GM19397 (cell line): ENCODE results near the gene SLC34A1.
A peak's percentile ranks its signal among the peaks of the same experiment; 100 is the strongest.

Experiments
- ATAC-seq: cut with Tn5 transposase; IDR thresholded peaks from one replicate; pipeline ENCODE4 v1.9.1; 2021; ENCODE audit warnings: mild to moderate bottlenecking, moderate library complexity; ENCODE audit not compliant: unreplicated experiment

The SLC34A1 gene

GRCh38 chr5:177385720-177386119, 1.5 kb downstream of the SLC34A1 start:
- ATAC-seq: no peak

GRCh38 chr5:177386542-177386941, 2.3 kb downstream of the SLC34A1 start:
- ATAC-seq: no peak

DNA sequence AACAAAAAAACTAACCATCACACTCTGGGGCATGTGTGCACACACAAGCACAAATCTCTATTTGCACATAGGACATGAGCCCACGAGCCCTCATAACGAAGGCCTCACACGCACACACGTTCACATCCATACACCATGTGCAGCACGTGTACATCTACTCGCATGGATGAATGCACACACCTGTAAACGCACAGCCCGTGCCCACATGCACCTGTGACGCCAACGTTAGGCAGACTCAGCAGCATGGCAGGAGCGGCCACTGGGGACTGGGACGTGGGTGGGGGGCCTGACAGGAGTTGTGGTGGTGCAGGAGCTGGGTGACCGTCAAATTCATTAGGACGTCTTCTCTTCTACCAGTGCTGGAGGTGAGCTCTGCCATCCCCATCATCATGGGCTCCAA, 3.2 kb downstream of the SLC34A1 start:
- ATAC-seq: no peak

DNA sequence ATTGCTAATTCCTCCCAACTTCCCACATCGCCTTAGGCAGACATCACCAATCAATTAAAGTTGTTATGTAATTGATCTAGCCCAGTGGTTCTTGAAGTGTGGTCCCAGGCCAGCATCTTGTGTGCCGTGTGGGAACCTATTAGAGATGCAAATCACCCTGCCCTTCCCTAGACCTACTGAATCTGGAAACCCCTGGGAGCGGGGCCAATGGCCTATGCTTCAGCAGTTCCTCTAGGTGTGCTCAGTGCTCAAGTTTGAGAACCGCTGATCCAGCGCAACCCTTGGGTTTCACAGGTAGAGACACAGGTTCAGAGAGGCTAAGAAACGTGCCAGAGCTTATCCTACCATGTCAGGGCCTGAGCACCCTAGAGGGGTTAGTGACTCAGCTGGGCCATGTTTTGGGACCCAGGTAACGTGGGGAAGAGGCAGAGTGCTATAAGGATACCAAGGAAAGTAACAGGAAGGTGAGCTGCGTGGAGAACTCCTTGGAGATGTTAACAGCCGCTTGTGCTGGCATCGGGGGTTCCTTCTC, 4.4 kb downstream of the SLC34A1 start:
- ATAC-seq: no peak

DNA sequence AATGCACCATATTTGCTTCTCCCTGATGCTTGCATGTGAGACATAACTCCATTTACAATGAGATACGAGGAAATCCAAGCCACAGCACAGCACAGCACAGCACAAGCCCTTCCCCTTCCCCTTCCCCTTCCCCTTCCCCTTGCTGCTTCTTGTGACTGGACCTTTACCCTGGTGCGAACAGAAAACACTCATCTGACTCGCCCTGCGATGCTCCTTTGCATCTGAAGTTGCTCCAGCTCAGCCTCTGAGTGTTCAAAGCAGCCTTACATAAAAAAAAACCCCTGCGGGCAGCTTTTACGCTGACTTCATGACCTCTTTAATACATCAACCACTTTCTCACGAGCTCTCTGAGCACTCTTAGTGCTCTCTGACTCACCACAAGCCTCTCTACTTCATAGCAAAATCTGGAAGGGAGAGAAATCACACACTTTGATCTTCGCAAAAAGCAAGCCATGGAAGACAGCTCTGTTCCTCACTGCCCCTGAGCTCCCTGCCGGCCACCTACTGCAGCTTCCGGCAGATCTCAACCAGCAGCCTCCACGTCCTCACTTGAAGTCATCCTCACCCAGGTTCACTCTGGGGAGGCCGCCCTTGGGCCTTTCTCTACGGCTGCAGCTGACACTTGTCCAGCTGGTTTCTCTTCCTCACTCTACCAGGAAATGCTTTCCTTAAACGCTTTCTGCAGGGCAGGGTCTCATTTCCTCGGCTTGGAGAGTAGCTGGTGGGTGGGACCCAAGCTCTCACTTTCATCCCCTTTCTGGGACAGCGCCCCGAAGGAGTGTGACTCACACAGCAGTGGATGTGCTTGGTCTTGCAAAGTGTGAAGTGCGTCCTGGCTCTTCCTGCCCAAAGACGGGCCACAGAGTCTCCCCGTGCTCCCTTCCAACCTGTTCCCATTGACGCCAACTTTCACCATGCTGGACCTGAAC, 5.3 kb downstream of the SLC34A1 start:
- ATAC-seq: no peak

DNA sequence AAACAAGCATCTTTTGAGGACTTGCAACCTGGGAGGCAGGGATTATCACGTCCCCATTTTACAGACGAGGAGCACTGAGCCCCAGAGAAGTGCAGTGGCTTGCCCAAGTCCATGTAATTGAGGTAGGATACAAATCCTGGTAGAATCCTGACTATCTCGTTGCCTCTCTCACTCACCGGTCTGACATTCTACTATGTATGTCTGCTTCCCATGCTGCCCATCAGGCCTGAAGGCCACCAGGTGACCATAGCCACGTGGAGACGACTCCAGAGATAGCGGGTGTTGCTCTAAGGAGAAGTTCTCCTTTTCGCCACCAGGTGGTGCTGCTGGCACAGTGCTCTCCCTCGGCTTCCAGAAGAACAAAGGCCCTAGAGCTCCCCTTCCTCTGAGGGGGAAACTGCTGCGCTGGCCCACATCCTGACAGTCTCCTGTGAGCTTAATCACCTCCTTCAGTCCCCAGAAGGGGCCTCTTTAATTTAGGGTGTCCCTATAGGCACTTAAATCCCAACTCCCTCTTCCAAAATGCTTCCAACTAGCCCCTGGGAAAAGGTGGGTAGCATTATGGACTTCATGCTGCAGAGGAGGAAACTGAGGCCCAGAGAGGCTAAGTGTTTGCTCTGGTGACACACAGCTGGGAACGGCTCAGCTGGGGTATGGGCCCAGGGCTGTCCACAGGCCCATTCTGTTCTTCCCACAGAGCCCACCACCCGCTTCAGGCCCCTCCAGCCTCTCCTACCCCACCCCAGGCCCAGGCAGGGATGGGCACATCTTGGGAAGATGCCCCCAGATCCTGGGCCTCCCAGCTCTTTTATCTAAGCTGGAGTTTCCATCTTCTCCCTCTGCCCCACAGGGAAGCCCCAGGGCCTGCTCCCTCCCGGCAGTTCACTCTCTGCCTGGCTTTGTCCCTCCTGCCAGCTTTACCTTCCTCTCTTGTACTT, 6.4 kb downstream of the SLC34A1 start:
- peak; percentile 64 for ATAC-seq

GRCh38 chr5:177392765-177393164, 8.5 kb downstream of the SLC34A1 start:
- ATAC-seq: no peak

- ATAC-seq: no peak
Observed at GRCh38 chr5:177393206-177393765, 9.1 kb downstream of the SLC34A1 start.

DNA sequence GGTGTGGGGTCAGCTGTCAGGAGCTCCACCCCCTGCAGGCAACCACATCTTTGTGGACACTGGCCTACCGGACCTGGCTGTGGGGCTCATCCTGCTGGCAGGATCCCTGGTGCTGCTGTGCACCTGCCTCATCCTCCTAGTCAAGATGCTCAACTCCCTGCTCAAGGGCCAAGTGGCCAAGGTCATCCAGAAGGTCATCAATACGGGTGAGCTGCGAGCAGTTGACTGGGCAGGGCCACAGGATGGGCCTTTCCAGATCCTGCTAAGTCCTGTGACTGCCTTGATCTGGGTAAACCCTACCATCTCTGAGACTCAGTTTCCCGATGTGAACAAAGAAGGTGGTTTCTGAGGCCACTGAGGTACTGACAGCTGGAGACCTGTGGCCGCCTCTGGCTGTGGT, 9.8 kb downstream of the SLC34A1 start:
- no peak for ATAC-seq

DNA sequence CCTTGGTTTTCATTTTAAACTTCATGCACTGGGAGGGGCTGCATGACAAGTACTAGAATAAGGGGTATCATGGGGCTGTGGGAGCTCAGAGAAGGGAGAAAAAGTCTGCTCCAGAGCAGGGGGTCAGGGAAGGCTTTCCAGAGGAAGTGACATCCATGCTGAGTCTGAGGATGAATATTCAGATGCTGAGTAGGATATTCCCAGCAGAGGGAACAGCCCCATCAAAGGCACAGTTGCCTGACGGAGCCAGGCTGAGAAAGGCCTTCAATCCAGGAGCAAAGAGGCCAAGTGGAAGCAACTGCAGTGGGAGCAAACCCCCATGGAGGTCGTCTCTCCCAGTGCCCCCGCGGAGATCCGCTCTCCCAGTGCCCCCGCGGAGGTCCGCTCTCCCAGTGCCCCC, 11.8 kb downstream of the SLC34A1 start:
- ATAC-seq: no peak

DNA sequence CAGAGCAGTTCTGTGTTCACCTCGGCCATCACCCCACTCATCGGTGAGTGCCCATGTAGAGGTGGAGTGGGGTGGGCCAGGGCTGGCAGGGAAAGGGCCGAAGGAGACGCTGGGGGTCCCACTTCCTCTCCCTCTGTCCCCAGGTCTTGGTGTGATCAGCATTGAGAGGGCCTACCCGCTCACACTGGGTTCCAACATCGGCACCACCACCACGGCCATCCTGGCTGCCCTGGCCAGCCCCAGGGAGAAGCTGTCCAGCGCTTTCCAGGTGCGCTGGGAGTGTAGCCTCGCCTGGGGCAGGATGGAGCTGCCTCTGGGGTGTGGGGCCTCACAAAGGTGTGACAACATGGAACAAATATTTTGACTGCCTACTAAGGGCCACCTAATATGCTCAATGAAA, 12.6 kb downstream of the SLC34A1 start:
- no peak for ATAC-seq

DNA sequence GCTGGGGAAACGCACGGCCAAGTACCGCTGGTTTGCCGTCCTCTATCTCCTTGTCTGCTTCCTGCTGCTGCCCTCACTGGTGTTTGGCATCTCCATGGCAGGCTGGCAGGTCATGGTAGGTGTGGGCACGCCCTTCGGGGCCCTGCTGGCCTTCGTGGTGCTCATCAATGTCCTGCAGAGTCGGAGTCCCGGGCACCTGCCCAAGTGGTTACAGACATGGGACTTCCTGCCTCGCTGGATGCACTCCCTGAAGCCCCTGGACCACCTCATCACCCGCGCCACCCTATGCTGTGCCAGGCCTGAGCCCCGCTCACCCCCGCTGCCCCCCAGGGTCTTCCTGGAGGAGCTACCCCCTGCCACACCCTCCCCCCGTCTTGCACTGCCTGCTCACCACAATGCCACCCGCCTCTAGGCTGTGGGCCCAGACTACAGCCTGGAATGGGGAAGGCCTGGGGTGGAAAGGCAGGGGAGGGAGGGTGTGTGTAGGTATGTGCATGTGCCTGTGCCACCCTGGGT, 13.7 kb downstream of the SLC34A1 start:
- no peak for ATAC-seq

GRCh38 chr5:177399997-177400868, 16.0 kb downstream of the SLC34A1 start, which contains the start of gene PFN3:
Gene PFN3 (minus strand): TSS chr5:177400661. CDS start chr5:177400576, 85 bp downstream.
- no peak for ATAC-seq

GRCh38 chr5:177402271-177403043, 18.2 kb downstream of the SLC34A1 start:
- ATAC-seq: no peak

DNA sequence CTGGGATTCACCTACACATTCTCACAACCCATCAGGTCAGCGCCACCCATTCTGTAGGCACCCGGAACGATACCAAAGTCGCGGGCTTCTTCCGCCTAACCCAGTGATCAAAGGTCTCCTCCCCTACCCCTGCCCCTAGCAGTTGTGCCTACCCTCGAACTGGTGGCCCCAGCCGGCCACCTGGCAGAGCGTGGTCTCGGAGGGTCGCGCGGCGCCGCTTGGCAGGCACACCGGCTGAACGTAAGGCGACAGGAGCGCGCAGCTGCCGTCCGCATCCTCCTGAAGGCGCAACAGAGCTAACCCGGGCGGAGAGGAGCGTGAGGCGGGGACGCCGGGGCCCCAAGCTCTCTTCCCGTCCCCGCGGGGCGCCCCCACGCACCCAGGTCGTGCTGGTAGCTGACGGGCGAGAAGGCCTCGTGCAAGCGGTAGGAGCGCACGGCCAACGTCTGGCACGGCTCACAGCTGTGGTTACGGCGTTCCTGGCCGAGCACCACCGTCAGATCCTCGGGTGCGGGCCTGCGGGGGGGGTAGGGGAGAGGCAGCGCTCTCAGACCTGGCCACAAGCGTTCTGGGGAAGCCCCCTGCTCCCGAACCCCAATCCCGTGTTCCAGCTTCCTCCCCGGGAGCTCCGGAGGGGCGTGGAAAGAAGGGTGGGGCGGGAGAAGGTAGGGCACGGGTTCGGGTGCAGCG, 19.0 kb downstream of the SLC34A1 start:
- ATAC-seq: peak; percentile 14

DNA sequence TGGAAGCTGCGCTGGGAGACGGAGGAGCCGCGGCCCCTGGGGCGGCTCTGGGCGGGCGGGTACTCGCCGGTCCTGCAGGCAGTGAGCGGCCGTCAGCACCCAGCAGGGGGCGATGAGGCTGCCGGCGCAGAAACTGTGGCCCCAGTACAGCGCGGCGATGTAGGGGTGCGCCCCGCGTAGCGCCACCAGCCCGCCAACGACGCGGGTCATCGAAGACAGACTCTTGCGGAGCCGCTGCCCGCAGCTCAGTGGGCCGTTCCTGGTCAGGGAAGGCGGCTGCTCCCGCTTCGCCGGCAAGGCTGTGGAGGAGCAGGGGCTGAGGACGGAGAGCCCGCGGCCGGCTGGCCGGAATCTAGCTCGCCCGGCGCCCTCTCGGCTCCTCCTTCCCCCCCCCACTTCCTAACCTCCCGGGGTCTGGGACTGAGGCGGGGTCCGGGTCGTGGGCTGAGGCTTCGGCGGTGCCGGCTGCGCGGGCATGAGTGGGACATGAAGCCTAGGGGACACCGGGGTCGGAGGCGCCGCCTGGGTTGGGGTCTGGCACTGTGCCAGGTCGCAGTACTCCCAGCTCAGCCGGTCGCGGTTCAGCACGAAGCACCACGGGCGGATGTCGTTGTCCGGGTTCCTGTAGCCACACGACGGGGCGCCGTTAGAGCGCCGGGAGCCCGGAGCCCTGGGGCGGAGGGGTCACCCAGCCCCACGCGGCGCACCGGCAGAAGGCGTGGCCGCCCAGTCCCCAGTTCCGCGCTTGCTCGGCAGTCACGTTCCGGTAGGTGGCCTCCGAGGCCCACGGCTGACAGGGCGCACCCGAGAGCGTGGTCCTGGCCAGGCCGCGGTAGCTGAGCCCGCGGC, 19.8 kb downstream of the SLC34A1 start:
- ATAC-seq: peak; percentile 77

DNA sequence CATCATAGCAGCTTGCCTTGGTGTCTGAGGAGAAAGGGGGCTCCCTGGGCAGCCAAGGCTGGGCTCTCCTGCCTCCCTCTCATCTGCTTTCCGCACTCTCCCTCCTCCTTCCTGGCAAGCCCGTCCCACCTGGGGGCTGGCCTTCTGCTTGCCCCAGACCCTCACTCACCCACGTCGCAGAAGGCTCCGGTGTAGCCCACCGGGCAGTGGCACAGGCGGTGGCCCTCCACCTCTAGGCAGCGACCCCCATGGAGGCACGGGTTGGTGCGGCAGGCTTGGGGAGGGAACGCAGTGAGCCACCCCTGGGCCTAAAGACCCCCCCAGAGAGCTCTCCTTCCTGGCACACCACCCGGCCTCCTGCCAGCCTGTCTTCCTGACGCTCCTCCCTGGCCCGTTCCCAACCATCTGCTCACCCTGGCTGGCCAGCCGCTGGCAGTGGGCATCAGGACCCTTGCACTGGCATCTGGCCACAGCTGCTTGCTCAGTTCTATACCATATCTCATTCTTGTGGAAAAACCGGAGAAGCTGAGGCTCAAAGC, 20.5 kb downstream of the SLC34A1 start:
- ATAC-seq: no peak
